ENCODE results near the gene HMGN3.

- TF ChIP-seq POLR2A (IDR thresholded peaks at IDR 0.05; ENCODE audit: low read depth, low read length) (no peak), CTCF (IDR thresholded peaks at IDR 0.05; ENCODE audit: extremely low read depth in 1 of 2, insufficient read depth in 1 of 2, low read depth in 1 of 2, low read length in 2 of 2) (no peak), POLR2AphosphoS5 (IDR thresholded peaks at IDR 0.05; ENCODE audit: insufficient read depth, low read depth, low read length) (no peak), MYC (IDR thresholded peaks at IDR 0.05; ENCODE audit: low read depth, low read length) (no peak), JUN (IDR thresholded peaks at IDR 0.05; ENCODE audit: borderline replicate concordance, insufficient read depth, insufficient read length, low read depth) (no peak)
Observed at GRCh38 chr6:79280756-79281155, 46.3 kb upstream of the HMGN3 start.
